A673 (cell line): ENCODE data around the gene CDHR3.

ENCODE experiments used
- CTCF ChIP-seq: fragments of 300-800, 200-600 bp; sonication (generic); conservative IDR thresholded peaks from 2 replicates; pipeline ENCODE4 v1.5.1; 2017; ENCODE audit warnings: low read depth, mild to moderate bottlenecking, antibody characterized with exemption, low read length, moderate library complexity, mixed read lengths
- EZH2 ChIP-seq: fragments of 200-600 bp; sonication (generic); IDR thresholded peaks from 2 replicates; pipeline ENCODE4 v1.6.1; 2017; ENCODE audit warnings: borderline replicate concordance, low read depth, mild to moderate bottlenecking, mixed read lengths, antibody characterized with exemption, low read length; ENCODE audit not compliant: poor library complexity, severe bottlenecking

DNA sequence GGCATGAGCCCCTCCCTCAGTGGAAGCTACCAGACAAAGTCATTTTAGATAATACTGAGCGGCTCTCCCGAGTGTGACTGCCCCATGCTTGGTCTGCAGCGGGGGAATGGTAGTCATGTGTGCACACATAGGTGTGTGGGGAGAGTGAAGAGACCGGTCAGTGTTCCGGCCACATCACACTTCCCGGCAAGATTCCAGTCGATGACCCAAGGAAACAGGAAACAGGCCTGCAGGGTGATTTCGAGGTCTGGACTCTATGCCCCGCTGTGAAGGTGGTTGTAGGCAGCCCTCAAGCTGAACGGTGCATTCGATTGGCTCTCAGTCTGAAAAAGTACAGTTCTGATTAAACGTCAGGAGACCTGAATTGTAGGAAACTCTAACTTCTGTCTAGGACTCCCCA lies 75.9 kb downstream of the CDHR3 start:
- TF ChIP-seq CTCF (no peak), EZH2 (no peak)
